Glutamatergic neuron (in vitro differentiated cells): Measurements from ENCODE around the gene NCOA7. TPM values are rescaled to one million over a fixed set of nuclear protein-coding genes. Genes with fewer than 3 reads are reported as not detected.
"Not testable (repeated sequence)": the region's sequence is repeated elsewhere in the genome, so short reads cannot be mapped to it uniquely, and the experiment has no call there.

Experiments used
- DNase-seq: peaks from one replicate; pipeline ENCODE4 v3.0.0; 2022
- H3K27ac Mint-ChIP-seq: one replicate; pipeline ENCODE4 v1.8.0; 2020; ENCODE audit warnings: mild to moderate bottlenecking, mixed read lengths, inconsistent platforms; ENCODE audit not compliant: unreplicated experiment
- H3K27me3 Mint-ChIP-seq: one replicate; pipeline ENCODE4 v1.8.0; 2020; ENCODE audit warnings: mild to moderate bottlenecking, moderate library complexity, mixed read lengths, inconsistent platforms; ENCODE audit not compliant: unreplicated experiment
- H3K36me3 Mint-ChIP-seq: one replicate; pipeline ENCODE4 v1.8.0; 2020; ENCODE audit warnings: mild to moderate bottlenecking, mixed read lengths, inconsistent platforms; ENCODE audit not compliant: unreplicated experiment
- H3K4me1 Mint-ChIP-seq: one replicate; pipeline ENCODE4 v1.8.0; 2020; ENCODE audit warnings: mild to moderate bottlenecking, low read depth, mixed read lengths, inconsistent platforms; ENCODE audit not compliant: unreplicated experiment
- H3K4me3 Mint-ChIP-seq: one replicate; pipeline ENCODE4 v1.8.0; 2020; ENCODE audit warnings: mild to moderate bottlenecking, mixed read lengths, inconsistent platforms; ENCODE audit not compliant: unreplicated experiment
- H3K9me3 Mint-ChIP-seq: one replicate; pipeline ENCODE4 v1.8.0; 2020; ENCODE audit warnings: mild to moderate bottlenecking, moderate library complexity, mixed read lengths, inconsistent platforms; ENCODE audit not compliant: unreplicated experiment
- CTCF ChIP-seq: fragments of 200-600 bp; sonication (generic); IDR thresholded peaks from one replicate; pipeline ENCODE4 v1.5.0; 2021; ENCODE audit not compliant: partially characterized antibody, unreplicated experiment
- total RNA-seq: library from RNA; stranded (reverse); fragmentation: NEBNext Ultra II Directional; extraction: Animal tissue kit (Norgen Biotek cat#: 25700); gene quantifications from one replicate; pipeline ENCODE4 v1.2.1, GENCODE V29; 2021; ENCODE audit not compliant: unreplicated experiment

Gene NCOA7
- total RNA-seq, 1 donor from 2014 or later, result 23.5 TPM

GRCh38 chr6:125950293-125950692, 159.5 kb downstream of the NCOA7 start:
- Mint-ChIP-seq H3K36me3 (peaks cover 7% of the 10 kb centered on the region), H3K27ac (no peak overlapping the region), H3K4me3 (no peak overlapping the region), H3K27me3 (peaks cover 3% of the 10 kb centered on the region), H3K4me1 (no peaks in the 10 kb centered on the region), H3K9me3 (peaks cover 2% of the 10 kb centered on the region)
- TF ChIP-seq CTCF, result no peak
- no peak for DNase-seq

GRCh38 chr6:125950716-125951115, 160.0 kb downstream of the NCOA7 start:
- not testable (repeated sequence) for H3K4me3 Mint-ChIP-seq

GRCh38 chr6:125951323-125951722, 160.6 kb downstream of the NCOA7 start:
- no peak for DNase-seq
- no peak overlapping the region for H3K4me3 Mint-ChIP-seq
- peaks cover 3% of the 10 kb centered on the region for H3K27me3 Mint-ChIP-seq
- H3K9me3 Mint-ChIP-seq, result peaks cover 2% of the 10 kb centered on the region
- peaks cover 7% of the 10 kb centered on the region for H3K36me3 Mint-ChIP-seq
- TF ChIP-seq CTCF, result no peak
- H3K4me1 Mint-ChIP-seq, result no peaks in the 10 kb centered on the region
- no peak overlapping the region for H3K27ac Mint-ChIP-seq

More at GRCh38 chr6:125950716-125951115, 160.0 kb downstream of the NCOA7 start:
- not testable (repeated sequence) for H3K9me3 Mint-ChIP-seq, H3K27ac Mint-ChIP-seq, DNase-seq, H3K4me1 Mint-ChIP-seq, H3K27me3 Mint-ChIP-seq, H3K36me3 Mint-ChIP-seq

GRCh38 chr6:125952764-125953501, 162.2 kb downstream of the NCOA7 start:
- DNase-seq, result no peak
- Mint-ChIP-seq H3K27me3 (peaks cover 3% of the 10 kb centered on the region), H3K9me3 (peaks cover 2% of the 10 kb centered on the region), H3K4me1 (no peaks in the 10 kb centered on the region), H3K27ac (no peak overlapping the region), H3K4me3 (no peak overlapping the region), H3K36me3 (peaks cover 7% of the 10 kb centered on the region)
- TF ChIP-seq CTCF, result no peak

- Mint-ChIP-seq H3K4me3 (no peak overlapping the region), H3K9me3 (peaks cover 2% of the 10 kb centered on the region), H3K4me1 (no peaks in the 10 kb centered on the region), H3K27ac (no peak overlapping the region), H3K27me3 (peaks cover 3% of the 10 kb centered on the region), H3K36me3 (peaks cover 7% of the 10 kb centered on the region)
- DNase-seq, result peak; percentile 15
- TF ChIP-seq CTCF, result no peak
These were observed 162.7 kb downstream of the NCOA7 start for GRCh38 chr6:125953502-125953875.
